GM19351 (cell line): ENCODE data around the gene KRTAP5-2.
"Not testable (repeated sequence)": the region's sequence is repeated elsewhere in the genome, so short reads cannot be mapped to it uniquely, and the experiment has no call there.

Source experiments
- ATAC-seq: cut with Tn5 transposase; IDR thresholded peaks from one replicate; pipeline ENCODE4 v1.9.1; 2021; ENCODE audit warnings: mild to moderate bottlenecking, moderate library complexity; ENCODE audit not compliant: unreplicated experiment

KRTAP5-2 gene

GRCh38 chr11:1628506-1629325 lies 30.6 kb upstream of the KRTAP5-2 start:
- peak; percentile 62 for ATAC-seq

- no peak for ATAC-seq
Measured at GRCh38 chr11:1625541-1625940, 27.4 kb upstream of the KRTAP5-2 start.

GRCh38 chr11:1624621-1625020 lies 26.5 kb upstream of the KRTAP5-2 start:
- ATAC-seq: no peak

GRCh38 chr11:1623716-1624115 lies 25.6 kb upstream of the KRTAP5-2 start:
- no peak for ATAC-seq

- no peak for ATAC-seq
Measured at GRCh38 chr11:1622086-1622485, 24.0 kb upstream of the KRTAP5-2 start, which contains the start of gene KRTAP5-4. KRTAP5-4 (minus strand) TSS chr11:1622138; CDS start chr11:1622093, 45 bp downstream.

- ATAC-seq: no peak
Measured at GRCh38 chr11:1619449-1619848, 21.4 kb upstream of the KRTAP5-2 start.

- ATAC-seq: no peak
Measured at GRCh38 chr11:1618231-1618630, 20.1 kb upstream of the KRTAP5-2 start.

GRCh38 chr11:1608363-1608762 lies 10.3 kb upstream of the KRTAP5-2 start, which contains the start of gene KRTAP5-3:
KRTAP5-3 (minus strand) TSS chr11:1608463; CDS start chr11:1608385, 78 bp downstream.
- ATAC-seq: no peak

GRCh38 chr11:1607901-1608300 lies 9.8 kb upstream of the KRTAP5-2 start:
- not testable (repeated sequence) for ATAC-seq

GRCh38 chr11:1607156-1607845 lies 9.2 kb upstream of the KRTAP5-2 start:
- ATAC-seq: not testable (repeated sequence)

- ATAC-seq: peak; percentile 92
Measured at GRCh38 chr11:1605923-1606322, 7.8 kb upstream of the KRTAP5-2 start.

- no peak for ATAC-seq
Measured at GRCh38 chr11:1604711-1605110, 6.6 kb upstream of the KRTAP5-2 start.

GRCh38 chr11:1604181-1604580 lies 6.1 kb upstream of the KRTAP5-2 start:
- no peak for ATAC-seq

GRCh38 chr11:1603629-1604028 lies 5.5 kb upstream of the KRTAP5-2 start:
- ATAC-seq: no peak

GRCh38 chr11:1601663-1602062 lies 3.6 kb upstream of the KRTAP5-2 start:
- ATAC-seq: not testable (repeated sequence)

GRCh38 chr11:1600626-1601025 lies 2.5 kb upstream of the KRTAP5-2 start:
- ATAC-seq: no peak

- ATAC-seq: no peak
Measured at GRCh38 chr11:1598816-1599215, 722 bp upstream of the KRTAP5-2 start.

- not testable (repeated sequence) for ATAC-seq
Measured at GRCh38 chr11:1598406-1598805, 312 bp upstream of the KRTAP5-2 start.

- no peak for ATAC-seq
Measured at GRCh38 chr11:1597331-1597993, 632 bp downstream of the KRTAP5-2 start.

- not testable (repeated sequence) for ATAC-seq
Measured at GRCh38 chr11:1596576-1597121, 1.4 kb downstream of the KRTAP5-2 start.

- not testable (repeated sequence) for ATAC-seq
Measured at GRCh38 chr11:1595994-1596575, 2.0 kb downstream of the KRTAP5-2 start.
